Panc1 (cell line): ENCODE data around the gene MBD3. TPM values are rescaled to one million over a fixed set of nuclear protein-coding genes. Genes with fewer than 3 reads are reported as not detected.

Experiments used
- ATAC-seq: fragments of 200-7000 bp; cut with Tn5 transposase; 2 replicates; pipeline ENCODE4 v1.9.1; 2020; ENCODE audit warnings: mild to moderate bottlenecking, moderate library complexity
- BruUV-seq: library from RNA; stranded (reverse); fragments of 400-500 nt; replicated peaks from 2 replicates; lab custom pipeline; 2021; lab: Mats Ljungman, UMichigan
- CTCF ChIA-PET: fragments of 300-600 bp; sonication (Branson Sonifier 250); formaldehyde crosslinking; loops from one replicate; lab custom pipeline; 2022; ENCODE audit warnings: antibody characterized with exemption; lab: Charles Lee
- POLR2A ChIA-PET: fragments of 300-600 bp; sonication (Branson Sonifier 250); formaldehyde crosslinking; loops from one replicate; lab custom pipeline; 2022; ENCODE audit warnings: antibody characterized with exemption; lab: Charles Lee
- DNase-seq: peaks from one replicate; pipeline ENCODE4 v3.0.0-alpha.2; 2010; ENCODE audit warnings: low read depth, low spot score
- H3K27ac ChIP-seq: 2 replicates; pipeline ENCODE4 v1.5.1; 2011; ENCODE audit warnings: mild to moderate bottlenecking, low read length, inconsistent platforms
- H3K27me3 ChIP-seq: fragments of 200-500 bp; sonication (Bioruptor generic); 2 replicates; pipeline ENCODE4 v1.6.0; 2014; ENCODE audit warnings: low read length, inconsistent platforms; ENCODE audit not compliant: control insufficient read depth, insufficient read depth
- H3K36me3 ChIP-seq: fragments of 200-500 bp; sonication (Bioruptor generic); 2 replicates; pipeline ENCODE4 v1.5.1; 2014; ENCODE audit warnings: inconsistent platforms, mild to moderate bottlenecking, low read length, moderate library complexity; ENCODE audit not compliant: control insufficient read depth, insufficient read depth
- H3K4me1 ChIP-seq: 2 replicates; pipeline ENCODE4 v1.5.1; 2011; ENCODE audit warnings: inconsistent platforms, mild to moderate bottlenecking, low read length, moderate library complexity; ENCODE audit not compliant: control insufficient read depth, insufficient read depth
- H3K4me3 ChIP-seq, 2 experiments: 2 replicates each; pipeline ENCODE4 v1.5.1; 2011 to 2012; ENCODE audit warnings: low read depth in 2 of 2, low read length in 2 of 2, mild to moderate bottlenecking in 2 of 2, inconsistent platforms in 1 of 2, moderate library complexity in 1 of 2
- H3K9me3 ChIP-seq: fragments of 200-500 bp; sonication (Bioruptor generic); 2 replicates; pipeline ENCODE4 v1.5.1; 2014; ENCODE audit warnings: low read depth, mild to moderate bottlenecking, inconsistent platforms, low read length, moderate library complexity; ENCODE audit not compliant: control insufficient read depth, insufficient read depth
- CTCF ChIP-seq: fragments of 450-650 bp; IDR thresholded peaks from 2 replicates; pipeline ENCODE4 v1.5.1; 2017; ENCODE audit warnings: mild to moderate bottlenecking
- POLR2AphosphoS5 ChIP-seq: IDR thresholded peaks from 2 replicates; pipeline ENCODE4 v1.6.1; 2012; ENCODE audit warnings: mild to moderate bottlenecking, low read depth, low read length, moderate library complexity
- REST ChIP-seq, 2 experiments: IDR thresholded peaks; 2 replicates each; pipeline ENCODE4 v1.6.1; 2011 to 2012; ENCODE audit warnings: low read depth in 2 of 2, control low read depth in 1 of 2, low read length in 1 of 2, mild to moderate bottlenecking in 1 of 2, moderate library complexity in 1 of 2; ENCODE audit not compliant: insufficient read depth in 1 of 2
- SIN3A ChIP-seq: IDR thresholded peaks from 2 replicates; pipeline ENCODE4 v1.6.1; 2012; ENCODE audit warnings: low read depth, mild to moderate bottlenecking, low read length, moderate library complexity, borderline replicate concordance; ENCODE audit not compliant: insufficient read depth
- TCF7L2 ChIP-seq: IDR thresholded peaks from 2 replicates; pipeline ENCODE4 v1.6.1; 2011; ENCODE audit warnings: mild to moderate bottlenecking, low read depth, low read length, inconsistent platforms
- in situ Hi-C: cut with HindIII; loops from 2 replicates; pipeline ENCODE4 v1.10.0; 2016; ENCODE audit warnings: low sequenced_read_pairs, low pct_unique_long_range_greater_than_20kb
- intact Hi-C: fragments of 100-400 bp; cut with micrococcal nuclease; formaldehyde crosslinking; loops from one replicate; pipeline ENCODE4 v1.10.0; 2022; ENCODE audit not compliant: unreplicated experiment
- total RNA-seq: library from RNA; stranded (reverse); gene quantifications from one replicate; pipeline ENCODE4 v1.2.1, GENCODE V29; 2021; ENCODE audit not compliant: unreplicated experiment

MBD3 gene
- total RNA-seq, 1 experiment from 2014 or later: 139 TPM

GRCh38 chr19:1529430-1529816 lies 63.2 kb downstream of the MBD3 start:
- no peak for TF ChIP-seq POLR2AphosphoS5
- no peak for TF ChIP-seq CTCF
- TF ChIP-seq TCF7L2: no peak
- no peak for TF ChIP-seq REST (IDR thresholded peaks at IDR 0.05; ENCODE audit: insufficient read depth in 1 of 2, low read depth in 2 of 2, low read length in 1 of 2)
- no peak for TF ChIP-seq SIN3A
- ATAC-seq (no peak), DNase-seq (no peak)
- Histone ChIP-seq H3K36me3 (no peaks in the 10 kb centered on the region), H3K4me3 (no peak overlapping the region), H3K27me3 (no peaks in the 10 kb centered on the region; the same call in 1 of the 2 replicates), H3K9me3 (no peaks in the 10 kb centered on the region), H3K27ac (no peak overlapping the region), H3K4me1 (no peaks in the 10 kb centered on the region)
- ChIA-PET POLR2A (no interaction called here), CTCF (no interaction called here)
- intact Hi-C loops: no loop called here
- in situ Hi-C loops: no loop called here
- no TSS peak for BruUV-seq

GRCh38 chr19:1528596-1529429 lies 63.9 kb downstream of the MBD3 start:
- H3K4me1 ChIP-seq: no peaks in the 10 kb centered on the region
- ChIA-PET POLR2A (no interaction called here), CTCF (no interaction called here)
- no peak overlapping the region for H3K27ac ChIP-seq
- no peaks in the 10 kb centered on the region; the same call in 1 of the 2 replicates for H3K27me3 ChIP-seq
- no TSS peak for BruUV-seq
- no peak overlapping the region for H3K4me3 ChIP-seq
- H3K36me3 ChIP-seq: no peaks in the 10 kb centered on the region
- DNase-seq (no peak), ATAC-seq (no peak)
- in situ Hi-C loops (no loop called here), intact Hi-C loops (no loop called here)
- no peaks in the 10 kb centered on the region for H3K9me3 ChIP-seq
- TF ChIP-seq CTCF (no peak), SIN3A (no peak), POLR2AphosphoS5 (no peak), REST (IDR thresholded peaks at IDR 0.05; ENCODE audit: insufficient read depth in 1 of 2, low read depth in 2 of 2, low read length in 1 of 2) (no peak), TCF7L2 (no peak)
